HUES48 (cell line): ENCODE data around the gene REEP3.

ENCODE experiments used
- H3K27ac ChIP-seq: one replicate; pipeline ENCODE4 v1.7.0; 2013; ENCODE audit warnings: low read depth, low read length, inconsistent platforms
- H3K27me3 ChIP-seq: 2 replicates; pipeline ENCODE4 v1.6.1; 2013; ENCODE audit warnings: mild to moderate bottlenecking, low read length; ENCODE audit not compliant: control insufficient read depth, insufficient read depth
- H3K36me3 ChIP-seq: 2 replicates; pipeline ENCODE4 v1.6.1; 2013; ENCODE audit warnings: low read length; ENCODE audit not compliant: control insufficient read depth, insufficient read depth
- H3K4me1 ChIP-seq: 2 replicates; pipeline ENCODE4 v1.6.1; 2013; ENCODE audit warnings: mild to moderate bottlenecking, low read length; ENCODE audit not compliant: control insufficient read depth, insufficient read depth
- H3K4me3 ChIP-seq: 2 replicates; pipeline ENCODE4 v1.5.1; 2013; ENCODE audit warnings: mild to moderate bottlenecking, low read depth, low read length
- H3K9ac ChIP-seq: 2 replicates; pipeline ENCODE4 v1.6.1; 2013; ENCODE audit warnings: mild to moderate bottlenecking, low read depth, low read length, moderate library complexity
- H3K9me3 ChIP-seq: 2 replicates; pipeline ENCODE4 v1.6.1; 2013; ENCODE audit warnings: low read length; ENCODE audit not compliant: control insufficient read depth, insufficient read depth

The REEP3 gene

DNA sequence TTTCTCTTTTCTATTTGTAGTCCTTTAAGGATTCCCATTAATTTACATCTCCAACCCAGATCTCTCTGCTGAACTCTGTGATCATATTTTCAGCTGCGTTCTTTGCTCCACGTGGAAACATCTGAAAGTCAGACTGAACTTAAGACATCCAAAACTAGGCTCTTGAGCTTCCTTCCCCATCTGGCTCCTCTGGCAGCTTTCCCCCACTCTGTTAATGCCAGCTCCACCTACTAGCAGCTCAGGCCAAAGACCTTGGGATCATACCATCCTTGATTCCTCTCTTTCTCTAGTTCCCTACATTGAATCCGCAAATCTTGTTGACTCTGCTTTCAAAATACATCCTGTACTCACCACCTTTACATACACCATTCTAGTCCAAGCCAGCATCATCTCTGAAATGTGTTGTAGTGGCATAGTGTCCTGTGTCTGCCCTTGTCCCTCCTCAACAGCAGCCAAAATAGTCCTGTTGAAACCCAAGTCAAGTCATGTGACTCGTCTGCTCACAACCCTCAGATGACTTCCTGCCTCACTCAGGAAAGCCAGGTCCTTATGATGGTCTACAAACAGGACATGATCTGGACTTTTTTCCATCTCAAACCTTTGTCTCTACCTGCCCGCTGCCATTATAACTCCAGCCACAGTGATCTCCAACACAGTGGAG, 7.0 kb downstream of the REEP3 start:
- Histone ChIP-seq H3K27me3 (no peaks in the 10 kb centered on the region), H3K4me1 (peaks cover 9% of the 10 kb centered on the region), H3K27ac (no peak overlapping the region), H3K36me3 (peaks cover 8% of the 10 kb centered on the region), H3K9me3 (no peaks in the 10 kb centered on the region), H3K4me3 (no peak overlapping the region), H3K9ac (no peak overlapping the region)

DNA sequence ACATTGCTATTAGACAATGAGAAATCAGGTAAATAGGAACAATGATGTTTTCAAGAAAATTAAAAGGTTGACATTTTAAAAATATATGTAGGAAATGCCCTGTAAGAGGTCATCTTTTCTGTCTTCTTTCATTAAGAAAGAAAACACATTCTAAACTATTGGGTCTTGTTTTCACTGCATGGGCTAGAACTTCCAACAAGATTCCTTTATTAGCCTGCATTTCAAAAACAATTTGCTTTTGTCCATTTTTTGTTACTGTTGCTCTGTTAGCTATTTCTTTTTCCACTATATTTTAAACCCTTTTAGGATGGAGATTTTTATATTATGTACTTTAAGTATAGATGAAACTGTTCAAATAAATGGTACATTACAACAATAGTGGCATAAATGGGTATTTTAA, 9.2 kb downstream of the REEP3 start:
- no peak overlapping the region for H3K9ac ChIP-seq
- no peaks in the 10 kb centered on the region for H3K27me3 ChIP-seq
- H3K9me3 ChIP-seq, result no peaks in the 10 kb centered on the region
- H3K27ac ChIP-seq, result no peak overlapping the region
- no peaks in the 10 kb centered on the region for H3K4me1 ChIP-seq
- H3K36me3 ChIP-seq, result peaks cover 8% of the 10 kb centered on the region
- H3K4me3 ChIP-seq, result no peak overlapping the region

DNA sequence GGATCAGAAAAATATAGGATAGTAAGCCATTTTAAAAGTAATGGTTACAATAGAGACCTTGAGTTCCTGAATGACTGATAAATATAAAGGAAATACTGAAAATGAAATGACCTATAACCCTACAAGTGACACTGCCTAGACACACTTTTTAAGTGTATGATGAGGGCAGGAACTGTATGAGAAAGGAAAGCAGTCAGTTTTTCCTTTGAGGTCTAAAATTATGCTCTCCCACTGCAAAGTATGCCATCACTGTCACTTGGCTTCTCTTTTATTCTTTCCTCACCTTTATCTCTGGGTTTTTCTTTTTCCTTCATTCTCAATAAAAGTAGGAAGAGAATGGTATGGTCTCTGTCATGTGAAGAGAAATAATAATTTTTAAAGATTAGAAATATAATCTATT, 13.5 kb downstream of the REEP3 start:
- Histone ChIP-seq H3K4me3 (no peak overlapping the region), H3K27ac (no peak overlapping the region), H3K9ac (no peak overlapping the region), H3K4me1 (no peaks in the 10 kb centered on the region), H3K27me3 (no peaks in the 10 kb centered on the region), H3K9me3 (no peaks in the 10 kb centered on the region), H3K36me3 (no peaks in the 10 kb centered on the region)

DNA sequence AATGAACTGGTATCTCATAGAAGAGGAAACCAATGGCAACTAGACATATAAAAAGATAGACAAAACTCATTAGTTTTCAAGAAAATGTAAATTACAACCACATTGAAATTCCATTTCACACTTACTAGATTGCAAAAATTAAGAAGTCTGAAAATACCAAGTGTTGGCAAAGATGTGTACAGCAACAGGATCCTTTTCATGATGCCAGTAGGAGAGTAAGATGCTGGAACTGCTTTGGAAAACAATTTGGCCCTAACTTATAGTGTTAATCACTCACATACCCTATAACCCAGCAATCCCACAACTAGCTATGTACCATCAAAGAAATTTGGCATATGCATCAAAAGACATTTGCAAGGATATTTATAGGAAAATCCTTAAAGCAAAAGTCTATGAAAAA, 15.5 kb downstream of the REEP3 start:
- Histone ChIP-seq H3K9ac (no peak overlapping the region), H3K4me1 (no peaks in the 10 kb centered on the region), H3K9me3 (no peaks in the 10 kb centered on the region), H3K4me3 (no peak overlapping the region), H3K27ac (no peak overlapping the region), H3K36me3 (no peaks in the 10 kb centered on the region), H3K27me3 (no peaks in the 10 kb centered on the region)

DNA sequence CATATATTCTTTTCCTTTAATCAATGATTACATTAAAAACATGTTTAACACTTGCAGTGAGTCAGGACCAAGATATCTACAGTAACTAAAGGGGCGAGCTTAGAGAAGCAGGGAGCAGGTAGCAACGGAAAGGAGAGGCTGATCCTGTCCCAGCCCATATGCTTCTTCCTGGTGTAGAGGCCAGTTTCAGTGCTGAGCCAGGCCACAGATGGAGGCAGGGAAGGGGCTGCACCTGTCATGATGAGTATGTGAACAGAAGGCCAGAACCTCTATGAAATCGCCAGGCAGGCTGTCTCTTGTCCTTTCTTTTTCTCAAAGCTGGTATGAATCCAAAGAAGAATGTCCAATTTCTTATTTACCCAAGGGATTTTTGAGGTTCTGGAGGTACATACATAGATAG, 16.3 kb downstream of the REEP3 start:
- Histone ChIP-seq H3K4me1 (no peaks in the 10 kb centered on the region), H3K27me3 (no peaks in the 10 kb centered on the region), H3K4me3 (no peak overlapping the region), H3K27ac (no peak overlapping the region), H3K36me3 (no peaks in the 10 kb centered on the region), H3K9me3 (no peaks in the 10 kb centered on the region), H3K9ac (no peak overlapping the region)

DNA sequence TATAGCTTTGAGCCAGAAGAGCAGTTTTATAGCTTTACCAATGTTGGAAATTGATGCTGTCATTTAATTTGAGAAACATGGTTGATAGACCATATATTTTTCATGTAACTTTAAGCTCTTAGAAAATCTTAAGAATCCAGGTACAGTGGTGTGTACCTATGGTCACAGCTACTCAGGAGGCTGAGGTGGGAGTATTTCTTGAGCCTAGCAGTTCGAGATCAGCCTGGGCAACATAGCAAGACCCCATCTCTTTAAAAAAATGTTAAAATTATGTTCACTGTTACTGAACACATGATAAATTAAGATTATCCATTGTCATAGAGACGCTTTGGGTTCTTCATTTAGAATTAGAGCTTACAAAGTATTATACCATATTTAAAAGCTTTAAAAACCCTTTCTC, 18.2 kb downstream of the REEP3 start:
- Histone ChIP-seq H3K4me1 (peaks cover 4% of the 10 kb centered on the region), H3K4me3 (no peak overlapping the region), H3K9me3 (no peaks in the 10 kb centered on the region), H3K27ac (no peak overlapping the region), H3K36me3 (no peaks in the 10 kb centered on the region), H3K27me3 (no peaks in the 10 kb centered on the region), H3K9ac (no peak overlapping the region)

DNA sequence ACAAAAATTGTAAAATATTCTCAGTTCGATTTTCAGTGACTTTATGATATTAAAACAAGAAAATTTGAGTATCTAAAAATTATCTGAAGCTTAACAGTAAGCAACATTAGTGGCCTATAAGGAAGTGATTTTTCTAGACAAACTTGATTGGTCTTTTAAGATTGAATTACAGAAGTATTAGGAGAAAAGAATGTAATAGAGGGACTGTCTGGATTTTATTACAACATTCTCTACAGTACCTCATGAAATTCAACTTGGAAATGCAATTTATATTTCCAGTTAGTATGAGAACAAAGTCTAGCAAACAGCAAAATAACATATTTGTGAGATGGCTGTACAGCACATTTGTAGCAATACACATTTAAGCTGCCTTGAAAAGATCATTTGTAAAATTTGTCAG, 18.8 kb downstream of the REEP3 start:
- no peak overlapping the region for H3K27ac ChIP-seq
- no peaks in the 10 kb centered on the region for H3K27me3 ChIP-seq
- H3K36me3 ChIP-seq, result no peaks in the 10 kb centered on the region
- H3K9me3 ChIP-seq, result no peaks in the 10 kb centered on the region
- H3K9ac ChIP-seq, result no peak overlapping the region
- H3K4me3 ChIP-seq, result no peak overlapping the region
- H3K4me1 ChIP-seq, result peaks cover 7% of the 10 kb centered on the region

DNA sequence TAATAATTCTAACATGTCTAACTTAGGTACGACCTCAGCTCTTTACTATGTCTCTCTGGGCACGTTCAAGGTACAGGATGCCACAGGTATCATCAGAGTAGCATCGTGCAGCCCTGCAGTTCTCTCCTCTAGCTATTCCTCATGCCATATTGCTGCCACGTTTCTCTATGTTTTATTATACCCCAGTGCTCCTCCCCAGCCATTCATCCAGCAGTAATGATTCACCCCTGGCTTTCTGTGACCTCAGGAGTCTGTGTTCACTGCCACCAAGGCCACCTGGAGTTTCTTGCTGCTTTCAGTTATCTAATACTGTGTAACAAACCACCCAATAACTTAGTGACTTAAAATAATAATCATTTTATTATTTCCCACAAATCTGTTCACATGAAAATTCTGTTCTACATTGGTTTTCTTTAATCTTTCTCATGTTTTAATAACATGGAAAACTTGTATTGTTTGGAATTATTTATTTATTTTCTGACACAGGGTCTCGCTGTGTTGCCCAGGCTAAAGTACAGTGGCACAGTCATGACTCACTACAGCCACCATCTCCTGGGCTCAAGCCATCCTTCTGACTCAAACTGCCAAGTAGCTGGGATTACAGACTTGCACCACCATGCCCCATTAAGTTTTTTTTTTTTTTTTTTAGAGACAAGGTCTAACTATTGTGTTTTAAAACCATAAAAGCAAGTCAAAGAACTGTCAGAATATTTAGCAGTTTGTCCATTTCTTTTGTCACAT, 21.8 kb downstream of the REEP3 start:
- Histone ChIP-seq H3K27me3 (no peaks in the 10 kb centered on the region), H3K9me3 (no peaks in the 10 kb centered on the region), H3K9ac (no peak overlapping the region), H3K4me3 (no peak overlapping the region), H3K36me3 (no peaks in the 10 kb centered on the region), H3K27ac (no peak overlapping the region), H3K4me1 (peaks cover 7% of the 10 kb centered on the region)

DNA sequence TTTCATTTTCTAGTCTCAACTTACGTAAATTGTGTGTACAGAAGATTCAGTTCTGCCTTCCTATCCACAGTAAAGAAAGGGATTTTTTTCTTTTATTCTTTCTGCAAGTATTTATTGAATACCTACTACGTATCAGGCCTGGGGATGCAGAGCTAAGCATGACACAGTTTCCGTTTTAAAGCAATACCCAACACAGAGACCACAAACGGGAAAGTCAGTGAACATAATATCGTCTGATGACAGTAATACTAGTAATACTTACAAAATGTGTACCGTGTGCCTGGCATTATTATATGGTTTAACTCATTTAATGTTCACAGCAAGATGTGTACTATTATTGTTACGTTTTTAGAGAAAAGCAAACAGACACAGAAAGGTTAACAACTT, 22.4 kb downstream of the REEP3 start:
- H3K4me3 ChIP-seq, result no peak overlapping the region
- H3K4me1 ChIP-seq, result peaks cover 7% of the 10 kb centered on the region
- no peaks in the 10 kb centered on the region for H3K36me3 ChIP-seq
- peak overlapping the region; percentile 4 for H3K27ac ChIP-seq
- H3K9ac ChIP-seq, result no peak overlapping the region
- H3K27me3 ChIP-seq, result no peaks in the 10 kb centered on the region
- H3K9me3 ChIP-seq, result no peaks in the 10 kb centered on the region

DNA sequence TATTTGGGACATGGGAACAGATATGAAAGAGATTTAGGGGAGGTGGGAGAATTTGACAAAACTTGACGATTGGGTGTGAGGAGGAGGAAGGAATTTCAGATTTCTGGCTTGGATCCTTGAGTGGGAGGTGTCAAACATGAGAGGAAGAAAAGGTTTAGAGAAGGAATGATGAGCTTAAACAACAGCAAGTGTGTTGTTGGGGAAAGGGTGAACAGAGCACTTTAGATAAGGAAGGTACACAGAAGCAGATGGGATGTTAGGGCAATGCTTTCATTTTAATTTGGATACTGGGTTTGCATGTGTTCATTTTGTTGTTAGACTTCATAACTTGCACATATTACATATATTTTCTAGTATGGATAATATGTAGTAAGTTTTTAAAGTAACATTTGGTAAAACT, 23.2 kb downstream of the REEP3 start:
- no peak overlapping the region for H3K27ac ChIP-seq
- H3K27me3 ChIP-seq, result no peaks in the 10 kb centered on the region
- H3K9ac ChIP-seq, result no peak overlapping the region
- H3K9me3 ChIP-seq, result no peaks in the 10 kb centered on the region
- H3K4me3 ChIP-seq, result no peak overlapping the region
- H3K4me1 ChIP-seq, result peaks cover 7% of the 10 kb centered on the region
- no peaks in the 10 kb centered on the region for H3K36me3 ChIP-seq

DNA sequence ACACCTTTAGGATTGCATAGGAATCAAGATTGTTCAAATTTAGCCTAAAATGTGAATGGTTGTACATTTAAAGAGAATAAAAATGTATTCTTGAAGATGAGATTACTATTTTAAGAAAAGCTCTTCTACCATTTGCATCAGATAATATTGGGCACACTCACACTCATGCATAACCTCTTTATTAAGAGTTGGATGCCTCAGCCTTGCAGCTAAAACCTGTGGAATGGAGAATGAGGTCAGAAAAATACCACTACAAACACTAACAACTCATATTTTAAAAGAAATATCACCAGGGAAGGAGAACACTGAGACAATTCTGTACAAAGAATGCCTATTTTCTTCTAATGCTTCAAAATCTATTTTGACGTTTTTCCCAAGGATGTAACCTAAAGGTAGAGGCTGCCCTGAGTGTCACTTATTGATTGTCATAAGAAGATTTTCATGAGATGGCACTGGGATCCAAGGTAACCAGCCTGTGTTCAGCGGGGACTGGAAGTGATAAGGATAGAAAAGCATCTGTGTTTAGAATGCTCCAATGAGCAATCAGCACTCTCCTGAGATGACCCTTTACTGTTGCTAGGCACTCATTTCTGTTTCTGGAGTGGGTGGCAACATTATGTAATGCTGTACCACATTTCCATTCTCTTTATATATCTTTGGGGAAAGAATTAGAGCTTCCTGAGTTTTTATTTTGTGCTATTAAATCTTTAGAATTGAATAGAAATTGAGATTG, 26.6 kb downstream of the REEP3 start:
- H3K36me3 ChIP-seq, result no peaks in the 10 kb centered on the region

More for the DNA sequence above, 26.6 kb downstream of the REEP3 start:
- Histone ChIP-seq H3K4me1 (peaks cover 7% of the 10 kb centered on the region), H3K27me3 (no peaks in the 10 kb centered on the region), H3K9ac (no peak overlapping the region), H3K4me3 (no peak overlapping the region), H3K9me3 (no peaks in the 10 kb centered on the region), H3K27ac (no peak overlapping the region)
